Fibroblast of lung (primary cell): ENCODE measurements around the gene SIM1. TPM values are rescaled to one million over a fixed set of nuclear protein-coding genes. Genes with fewer than 3 reads are reported as not detected.

ENCODE experiments used
- DNase-seq, 2 donors: peaks; one replicate each; pipeline versions ENCODE4 v3.0.0 to v3.0.0-alpha.2; 2010; ENCODE audit warnings: low read depth in 2 of 2
- H2AFZ ChIP-seq: 2 replicates; pipeline ENCODE4 v1.5.1; 2012; ENCODE audit warnings: low read length, control low read depth, inconsistent platforms
- H3K27ac ChIP-seq: 2 replicates; pipeline ENCODE4 v1.5.1; 2011; ENCODE audit warnings: low read length, control low read depth; ENCODE audit not compliant: insufficient read depth
- H3K27me3 ChIP-seq: 2 replicates; pipeline ENCODE4 v1.5.1; 2011; ENCODE audit warnings: mild to moderate bottlenecking, low read length; ENCODE audit not compliant: control insufficient read depth, insufficient read depth
- H3K36me3 ChIP-seq: 2 replicates; pipeline ENCODE4 v1.5.1; 2011; ENCODE audit warnings: low read length; ENCODE audit not compliant: control insufficient read depth, insufficient read depth
- H3K4me1 ChIP-seq: 2 replicates; pipeline ENCODE4 v1.5.1; 2011; ENCODE audit warnings: low read length; ENCODE audit not compliant: control insufficient read depth, insufficient read depth; ENCODE audit errors: extremely low read depth
- H3K4me2 ChIP-seq: 2 replicates; pipeline ENCODE4 v1.5.1; 2011; ENCODE audit warnings: low read length, control low read depth; ENCODE audit not compliant: insufficient read depth; ENCODE audit errors: extremely low read depth
- H3K4me3 ChIP-seq, 4 experiments: fragments of 200-600 bp in 1 of 4; sonication (generic) in 1 of 4; replicated peaks in 1 of 4; 2 replicates each; pipeline ENCODE4 v1.5.1; 2011 to 2016; ENCODE audit warnings: low read length in 4 of 4, low read depth in 3 of 4, mild to moderate bottlenecking in 3 of 4, control low read depth in 2 of 4, inconsistent platforms in 1 of 4, mixed read lengths in 1 of 4; ENCODE audit not compliant: insufficient read depth in 1 of 4; ENCODE audit errors: control extremely low read depth in 1 of 4
- H3K79me2 ChIP-seq: 2 replicates; pipeline ENCODE4 v1.5.1; 2012; ENCODE audit warnings: mild to moderate bottlenecking, low read length, inconsistent platforms; ENCODE audit not compliant: control insufficient read depth, insufficient read depth
- H3K9ac ChIP-seq: 2 replicates; pipeline ENCODE4 v1.5.1; 2011; ENCODE audit warnings: mild to moderate bottlenecking, low read length, control low read depth; ENCODE audit not compliant: insufficient read depth
- H3K9me3 ChIP-seq: 2 replicates; pipeline ENCODE4 v1.5.1; 2012; ENCODE audit warnings: low read depth, low read length; ENCODE audit not compliant: control insufficient read depth, insufficient read depth
- H4K20me1 ChIP-seq: 2 replicates; pipeline ENCODE4 v1.5.1; 2011; ENCODE audit warnings: low read length; ENCODE audit not compliant: control insufficient read depth, insufficient read depth; ENCODE audit errors: extremely low read depth
- CTCF ChIP-seq, 2 donors: IDR thresholded peaks in 1 of 2; conservative IDR thresholded peaks in 1 of 2; 1 replicate in 1 of 2; 2 replicates in 1 of 2; pipeline ENCODE4 v1.5.1; 2011 to 2012; ENCODE audit warnings: low read length in 2 of 2, control low read depth in 1 of 2, inconsistent platforms in 1 of 2, low read depth in 1 of 2, mild to moderate bottlenecking in 1 of 2
- EZH2 ChIP-seq: IDR thresholded peaks from 2 replicates; pipeline ENCODE4 v1.5.1; 2012; ENCODE audit warnings: low read length, control low read depth, mild to moderate bottlenecking; ENCODE audit errors: missing control alignments
- polyA plus RNA-seq, 2 donors: library from polyadenylated mRNA; depleted of rRNA in 1 of 2; stranded (reverse) in 1 of 2; unstranded in 1 of 2; fragments of >200 nt; gene quantifications; 2 replicates each; pipeline ENCODE4 v1.2.1, GENCODE V29; 2011 to 2012; ENCODE audit warnings: missing spikeins in 1 of 2
- total RNA-seq: library from RNA; depleted of rRNA; stranded (reverse); fragments of >200 nt; gene quantifications from 2 replicates; pipeline ENCODE4 v1.2.1, GENCODE V29; 2014

The SIM1 gene
- total and polyA plus RNA-seq, 2 donors (not counting 1 experiment from before 2014, with no cell fraction given) = not detected

DNA sequence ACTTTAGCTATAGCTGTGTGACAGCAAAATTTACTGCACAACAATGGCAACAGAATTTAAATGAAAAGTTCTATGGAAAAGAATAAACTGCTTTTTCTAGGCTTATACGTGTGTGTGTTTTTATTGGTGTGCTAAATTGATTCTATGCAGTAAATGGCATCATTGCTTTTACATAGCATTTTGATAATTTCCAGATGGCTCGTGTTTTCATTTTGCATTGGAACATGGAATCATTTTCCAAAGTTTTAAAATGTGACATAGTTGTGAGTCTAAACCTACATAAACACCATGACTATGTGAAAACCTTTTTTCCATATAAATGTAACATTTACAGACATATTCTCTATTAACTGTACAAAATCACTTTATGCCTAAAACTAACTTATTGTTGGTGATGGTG, 127.8 kb downstream of the SIM1 start:
- no peaks in the 10 kb centered on the region for H3K27me3 ChIP-seq
- no peak overlapping the region for H3K4me2 ChIP-seq
- H3K79me2 ChIP-seq = no peaks in the 10 kb centered on the region
- H3K4me3 ChIP-seq = no peak overlapping the region
- H3K9me3 ChIP-seq = no peaks in the 10 kb centered on the region
- H3K9ac ChIP-seq = no peak overlapping the region
- H2AFZ ChIP-seq = no peak overlapping the region
- H3K36me3 ChIP-seq = no peaks in the 10 kb centered on the region
- no peak for TF ChIP-seq CTCF (conservative IDR thresholded peaks at IDR 0.05 in 1 of 2, IDR thresholded peaks at IDR 0.05 in 1 of 2; ENCODE audit: low read depth in 1 of 2, low read length in 2 of 2)
- no peak for TF ChIP-seq EZH2
- no peaks in the 10 kb centered on the region for H3K4me1 ChIP-seq
- H4K20me1 ChIP-seq = no peaks in the 10 kb centered on the region
- H3K27ac ChIP-seq = no peak overlapping the region
- DNase-seq = no peak

DNA sequence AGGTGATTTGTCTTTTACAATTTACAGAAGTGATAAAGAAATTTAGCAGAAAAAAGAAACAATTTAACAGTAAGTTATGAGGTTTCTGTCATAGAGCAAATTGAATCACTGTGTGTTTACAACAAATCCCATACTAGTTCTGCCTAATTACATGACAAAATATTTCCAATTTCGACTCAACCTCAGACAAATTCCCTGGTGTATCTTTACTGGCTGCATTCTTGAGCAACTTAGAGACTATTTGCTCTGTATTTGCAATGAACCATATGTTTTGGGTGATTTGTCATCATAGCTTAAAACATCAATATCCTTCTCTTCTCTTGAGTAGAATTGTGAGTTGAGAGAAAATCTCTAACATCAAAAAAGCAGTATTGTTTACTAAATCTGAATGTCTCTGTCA, 128.7 kb downstream of the SIM1 start:
- H3K9ac ChIP-seq = no peak overlapping the region
- H3K36me3 ChIP-seq = no peaks in the 10 kb centered on the region
- DNase-seq = no peak
- no peak overlapping the region for H3K27ac ChIP-seq
- no peaks in the 10 kb centered on the region for H3K79me2 ChIP-seq
- no peak overlapping the region for H3K4me3 ChIP-seq
- no peak overlapping the region for H3K4me2 ChIP-seq
- TF ChIP-seq EZH2 = no peak
- TF ChIP-seq CTCF (conservative IDR thresholded peaks at IDR 0.05 in 1 of 2, IDR thresholded peaks at IDR 0.05 in 1 of 2; ENCODE audit: low read depth in 1 of 2, low read length in 2 of 2) = no peak
- no peaks in the 10 kb centered on the region for H4K20me1 ChIP-seq
- no peaks in the 10 kb centered on the region for H3K27me3 ChIP-seq
- H3K9me3 ChIP-seq = no peaks in the 10 kb centered on the region
- H2AFZ ChIP-seq = no peak overlapping the region
- no peaks in the 10 kb centered on the region for H3K4me1 ChIP-seq
